GM10847 (cell line): ENCODE measurements around the gene PFDN6.

Experiments used
- POLR2A ChIP-seq: IDR thresholded peaks from 2 replicates; pipeline ENCODE4 v1.6.1; 2011; ENCODE audit not compliant: insufficient read length; ENCODE audit errors: extremely low read depth

Gene PFDN6

GRCh38 chr6:33271468-33272274 is 17.7 kb upstream of the PFDN6 start, which contains the start of the genes RPS18 and VPS52:
Gene RPS18, plus strand, starts transcription at chr6:33272075. Its CDS starts 45 bp downstream, at chr6:33272120.
Gene VPS52, minus strand, starts transcription at chr6:33271876. Its CDS starts 201 bp downstream, at chr6:33271675.
- peak; percentile 99 for TF ChIP-seq POLR2A

GRCh38 chr6:33272275-33273128 is 16.9 kb upstream of the PFDN6 start:
- no peak for TF ChIP-seq POLR2A

DNA sequence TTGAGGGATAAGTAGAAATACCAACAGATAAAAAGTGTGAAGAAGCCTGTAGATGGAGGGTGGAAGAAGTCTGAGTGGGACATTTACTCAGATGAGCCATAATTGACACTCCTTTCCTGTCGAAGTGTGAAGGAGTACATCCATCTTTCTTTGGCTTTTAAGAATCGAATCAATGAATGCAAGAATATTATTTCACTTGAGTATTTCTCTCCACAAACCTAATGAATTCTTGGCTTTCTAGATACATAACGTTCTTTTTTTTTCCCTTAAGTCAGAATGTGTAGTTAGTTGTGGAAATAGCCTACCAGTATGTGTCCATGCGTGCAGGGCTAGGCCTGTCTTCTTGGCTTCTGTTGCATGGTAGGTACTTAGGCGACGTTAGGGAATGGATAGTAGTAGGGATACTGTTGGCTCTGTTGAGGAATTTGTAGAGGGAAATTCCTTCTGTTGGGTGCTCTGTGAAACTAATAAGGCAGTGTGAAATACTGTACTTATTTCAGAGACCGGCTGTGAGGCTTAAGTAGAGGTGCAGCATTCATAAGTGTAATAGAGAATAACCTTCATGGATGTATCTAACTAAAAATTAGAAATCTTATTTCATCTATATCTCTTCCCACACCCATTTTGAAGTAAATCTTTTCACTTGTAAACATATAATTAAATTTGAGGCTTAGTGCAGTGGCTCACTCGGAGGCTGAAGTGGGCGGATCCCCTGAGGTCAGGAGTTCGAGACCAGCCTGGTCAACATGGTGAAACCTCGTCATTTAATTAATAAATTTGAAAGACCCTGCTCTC is 16.1 kb upstream of the PFDN6 start:
- no peak for TF ChIP-seq POLR2A

DNA sequence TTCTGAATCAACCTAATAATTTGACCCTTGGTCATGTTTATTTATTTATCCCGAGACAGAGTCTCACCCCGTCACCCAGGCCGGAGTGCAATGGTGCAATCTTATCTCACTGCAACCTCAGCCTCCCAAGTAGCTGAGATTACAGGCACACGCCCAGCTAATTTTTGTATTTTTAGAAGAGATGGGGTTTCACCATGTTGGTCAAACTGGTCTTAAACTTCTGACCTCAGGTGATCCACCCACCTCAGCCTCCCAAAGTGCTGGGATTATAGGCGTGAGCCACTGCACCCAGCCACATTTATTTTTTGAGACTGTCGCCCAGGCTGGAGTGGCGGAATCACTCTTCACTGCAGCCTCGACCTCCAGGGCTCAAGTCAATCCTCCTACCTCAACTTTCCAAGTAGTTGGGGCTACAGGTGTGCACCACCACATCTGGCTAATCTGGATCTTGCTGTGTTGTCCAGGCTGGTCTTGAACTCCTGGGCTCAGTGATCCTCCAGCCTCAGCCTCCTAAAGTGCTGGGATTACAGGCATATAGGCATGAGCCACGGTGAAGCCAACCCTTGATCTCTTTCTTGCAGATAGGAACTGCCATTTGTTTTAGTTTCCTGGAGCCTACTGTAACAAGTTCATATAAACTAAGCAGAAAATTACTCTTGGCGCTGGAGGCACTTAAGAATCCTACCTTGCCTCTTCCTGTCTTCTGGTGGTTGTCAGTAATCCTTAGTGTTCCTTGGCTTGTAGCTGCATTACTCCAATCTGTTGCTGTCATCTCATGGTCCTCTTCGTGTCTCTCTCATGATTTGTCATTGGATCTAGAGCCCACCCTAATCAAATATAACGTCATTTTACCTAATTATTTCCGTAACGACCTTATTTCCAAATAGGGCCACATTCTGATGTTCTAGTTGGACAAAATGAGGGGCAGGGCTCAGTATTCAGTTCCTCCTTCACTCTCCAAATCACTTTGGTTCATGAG is 15.2 kb upstream of the PFDN6 start:
- TF ChIP-seq POLR2A = no peak

DNA sequence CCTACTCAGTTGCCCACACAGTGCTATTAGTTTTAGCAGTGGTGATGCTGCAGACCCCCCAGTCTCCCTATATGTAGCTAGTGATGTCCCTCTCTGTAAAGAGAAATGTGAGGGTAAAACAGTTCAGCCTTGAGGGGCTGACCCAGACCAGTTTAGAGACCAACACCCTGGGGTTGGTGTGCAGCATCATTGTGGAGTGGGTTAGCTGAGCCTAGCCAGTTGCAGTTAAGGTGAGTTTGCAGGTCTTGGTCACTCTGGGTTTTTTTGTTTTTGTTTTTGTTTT is 12.9 kb upstream of the PFDN6 start:
- no peak for TF ChIP-seq POLR2A

DNA sequence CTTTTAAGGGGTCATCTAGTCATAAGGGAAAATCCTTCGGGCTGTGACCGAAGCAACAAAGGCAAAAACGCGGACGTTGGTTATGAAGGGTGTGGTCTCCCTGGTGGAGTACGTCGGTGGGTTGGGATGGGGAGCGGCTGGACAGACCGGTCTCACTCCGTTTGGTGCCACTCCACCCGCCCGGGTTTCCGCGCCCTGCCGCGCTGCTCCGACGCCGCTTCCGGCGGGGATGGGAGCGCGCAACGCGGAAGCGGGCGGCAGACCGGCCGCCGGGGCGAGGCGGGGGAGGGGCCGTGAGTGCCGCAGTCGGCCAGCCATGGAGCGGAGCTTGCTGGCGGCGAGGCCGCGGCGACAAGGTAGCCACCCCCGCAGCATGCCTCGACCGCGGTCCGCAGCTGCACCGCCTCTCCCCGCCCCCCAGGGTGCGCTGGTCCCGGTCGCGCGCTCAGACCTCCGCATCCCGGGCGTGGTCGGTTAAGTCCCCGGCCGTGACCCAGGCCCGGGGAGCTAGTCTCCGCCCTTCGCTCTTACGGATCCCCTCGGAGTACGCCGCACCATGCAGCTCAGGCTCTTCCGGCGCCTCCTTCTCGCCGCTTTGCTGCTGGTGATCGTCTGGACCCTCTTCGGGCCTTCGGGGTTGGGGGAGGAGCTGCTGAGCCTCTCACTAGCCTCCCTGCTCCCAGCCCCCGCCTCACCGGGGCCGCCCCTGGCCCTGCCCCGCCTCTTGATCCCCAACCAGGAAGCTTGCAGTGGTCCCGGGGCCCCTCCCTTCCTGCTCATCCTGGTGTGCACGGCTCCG is 12.3 kb upstream of the PFDN6 start, which contains the start of gene B3GALT4:
TSS of gene B3GALT4 (plus strand) at position 260 of the 799 bp plus-strand sequence. CDS start at position 557, 297 bp downstream.
- TF ChIP-seq POLR2A = peak; percentile 43

GRCh38 chr6:33277663-33278391 is 11.6 kb upstream of the PFDN6 start:
- TF ChIP-seq POLR2A = peak; percentile 4

- TF ChIP-seq POLR2A = no peak
These were observed 11.0 kb upstream of the PFDN6 start for GRCh38 chr6:33278392-33278741.

GRCh38 chr6:33278810-33279209 is 10.6 kb upstream of the PFDN6 start:
- no peak for TF ChIP-seq POLR2A

GRCh38 chr6:33279257-33279695 is 10.1 kb upstream of the PFDN6 start:
- no peak for TF ChIP-seq POLR2A

- no peak for TF ChIP-seq POLR2A
These were observed 9.4 kb upstream of the PFDN6 start for GRCh38 chr6:33279971-33280511.

- TF ChIP-seq POLR2A = no peak
These were observed 8.9 kb upstream of the PFDN6 start for GRCh38 chr6:33280539-33280938.
